ENCODE results near the gene MAST4. TPM values are rescaled to one million over a fixed set of nuclear protein-coding genes. Genes with fewer than 3 reads are reported as not detected.

Gene MAST4
- polyA plus RNA-seq, 1 experiment: 11.6 TPM

GRCh38 chr5:66979738-66980137 lies 383.5 kb downstream of the MAST4 start:
- ChIA-PET CTCF (interaction anchor here (1.3 to 4.3 kb wide), 3 partner anchors 8 to 229 kb away, joined by 5 to 36 read pairs (median 5); no protein-coding TSS in a partner anchor), POLR2A (no interaction called here)
- DNase-seq (ENCODE audit: low read depth, low spot score): no peak
- Histone ChIP-seq H3K9me3 (ENCODE audit: control insufficient read depth, insufficient read depth, low read length) (no peaks in the 10 kb centered on the region), H3K4me3 (ENCODE audit: low read depth, low read length) (no peak overlapping the region), H3K27ac (ENCODE audit: low read depth, low read length) (no peak overlapping the region), H3K27me3 (ENCODE audit: control insufficient read depth, insufficient read depth, low read length) (no peaks in the 10 kb centered on the region)
- TF ChIP-seq, protein P1, sequence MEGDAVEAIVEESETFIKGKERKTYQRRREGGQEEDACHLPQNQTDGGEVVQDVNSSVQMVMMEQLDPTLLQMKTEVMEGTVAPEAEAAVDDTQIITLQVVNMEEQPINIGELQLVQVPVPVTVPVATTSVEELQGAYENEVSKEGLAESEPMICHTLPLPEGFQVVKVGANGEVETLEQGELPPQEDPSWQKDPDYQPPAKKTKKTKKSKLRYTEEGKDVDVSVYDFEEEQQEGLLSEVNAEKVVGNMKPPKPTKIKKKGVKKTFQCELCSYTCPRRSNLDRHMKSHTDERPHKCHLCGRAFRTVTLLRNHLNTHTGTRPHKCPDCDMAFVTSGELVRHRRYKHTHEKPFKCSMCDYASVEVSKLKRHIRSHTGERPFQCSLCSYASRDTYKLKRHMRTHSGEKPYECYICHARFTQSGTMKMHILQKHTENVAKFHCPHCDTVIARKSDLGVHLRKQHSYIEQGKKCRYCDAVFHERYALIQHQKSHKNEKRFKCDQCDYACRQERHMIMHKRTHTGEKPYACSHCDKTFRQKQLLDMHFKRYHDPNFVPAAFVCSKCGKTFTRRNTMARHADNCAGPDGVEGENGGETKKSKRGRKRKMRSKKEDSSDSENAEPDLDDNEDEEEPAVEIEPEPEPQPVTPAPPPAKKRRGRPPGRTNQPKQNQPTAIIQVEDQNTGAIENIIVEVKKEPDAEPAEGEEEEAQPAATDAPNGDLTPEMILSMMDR (IDR thresholded peaks at IDR 0.05; ENCODE audit: low read depth, low read length): no peak

DNA sequence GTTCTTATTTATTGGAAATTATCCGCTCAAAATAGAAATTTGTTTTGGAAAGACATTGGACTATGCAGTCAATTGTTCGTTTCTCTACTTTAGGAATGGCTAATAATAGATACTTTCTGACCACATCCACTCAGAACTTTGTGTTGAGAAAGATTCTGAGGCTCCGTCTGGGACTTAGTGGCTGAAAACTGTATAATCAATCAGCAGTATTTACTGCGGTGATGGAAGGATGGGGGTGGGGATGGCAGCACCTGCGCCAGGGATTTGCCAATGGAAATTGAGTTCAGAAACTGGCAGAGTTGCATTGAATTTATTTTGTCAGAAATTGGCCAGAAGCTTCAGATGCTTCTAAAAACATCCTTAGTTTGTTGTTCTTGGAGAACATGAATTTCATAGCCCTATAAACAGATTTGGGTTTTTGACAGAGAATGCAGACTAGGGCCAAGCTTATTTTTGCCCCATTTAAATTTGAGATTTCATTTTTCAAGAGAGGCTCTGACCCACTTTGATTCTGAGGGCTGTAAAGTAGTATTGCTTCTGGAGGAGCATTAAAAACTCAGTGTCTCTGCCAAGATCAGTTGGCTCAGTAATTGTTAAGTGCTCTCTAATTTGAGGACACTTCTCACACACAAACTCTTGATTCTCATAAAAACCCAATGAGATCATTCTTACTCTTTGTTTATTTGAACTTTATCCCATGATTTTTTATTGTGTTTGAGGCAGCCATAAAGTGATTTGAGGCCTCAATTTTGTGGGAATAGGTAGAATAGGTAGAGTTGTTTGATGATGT lies 385.3 kb downstream of the MAST4 start:
- Histone ChIP-seq H3K27ac (ENCODE audit: low read depth, low read length) (no peak overlapping the region), H3K4me3 (ENCODE audit: low read depth, low read length) (no peak overlapping the region), H3K9me3 (ENCODE audit: control insufficient read depth, insufficient read depth, low read length) (no peaks in the 10 kb centered on the region), H3K27me3 (ENCODE audit: control insufficient read depth, insufficient read depth, low read length) (no peaks in the 10 kb centered on the region)
- POLR2A ChIA-PET: no interaction called here
- CTCF ChIA-PET: interaction anchor here (1.2 to 1.3 kb wide), 2 partner anchors 167 to 168 kb away, joined by 3 to 8 read pairs; no protein-coding TSS in a partner anchor
- no peak for DNase-seq (ENCODE audit: low read depth, low spot score)
- TF ChIP-seq, protein P1 (IDR thresholded peaks at IDR 0.05; ENCODE audit: low read depth, low read length): no peak

DNA sequence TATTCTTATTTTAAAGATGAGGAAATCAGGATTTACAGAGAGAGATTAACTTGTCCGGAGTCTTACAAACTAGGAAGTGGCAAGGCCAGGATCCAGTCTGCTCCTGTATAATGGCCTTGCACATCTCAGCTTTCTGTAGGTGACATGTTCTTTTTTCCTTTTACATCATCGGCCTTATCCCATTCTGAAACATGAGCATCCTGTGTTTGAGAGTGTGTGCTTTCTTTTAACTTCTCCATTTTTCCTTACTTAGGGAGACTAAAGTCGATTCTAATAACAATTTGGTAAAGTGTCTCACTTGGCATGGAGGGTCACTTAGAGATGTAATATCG lies 385.8 kb downstream of the MAST4 start:
- H3K27ac ChIP-seq (ENCODE audit: low read depth, low read length): no peak overlapping the region
- ChIA-PET POLR2A (no interaction called here), CTCF (interaction anchor here (1.3 kb wide), 1 partner anchor 168 kb away, joined by 8 read pairs; no protein-coding TSS in a partner anchor)
- no peaks in the 10 kb centered on the region for H3K9me3 ChIP-seq (ENCODE audit: control insufficient read depth, insufficient read depth, low read length)
- DNase-seq (ENCODE audit: low read depth, low spot score): no peak
- no peaks in the 10 kb centered on the region for H3K27me3 ChIP-seq (ENCODE audit: control insufficient read depth, insufficient read depth, low read length)
- no peak overlapping the region for H3K4me3 ChIP-seq (ENCODE audit: low read depth, low read length)
- TF ChIP-seq, protein P1 (IDR thresholded peaks at IDR 0.05; ENCODE audit: low read depth, low read length): no peak

GRCh38 chr5:66982470-66982869 lies 386.3 kb downstream of the MAST4 start:
- TF ChIP-seq, protein P1 (IDR thresholded peaks at IDR 0.05; ENCODE audit: low read depth, low read length): no peak
- DNase-seq (ENCODE audit: low read depth, low spot score): no peak
- no peak overlapping the region for H3K27ac ChIP-seq (ENCODE audit: low read depth, low read length)
- ChIA-PET CTCF (interaction anchor here (1.3 kb wide), 1 partner anchor 167 kb away, joined by 4 read pairs; no protein-coding TSS in a partner anchor), POLR2A (no interaction called here)
- no peaks in the 10 kb centered on the region for H3K27me3 ChIP-seq (ENCODE audit: control insufficient read depth, insufficient read depth, low read length)
- H3K9me3 ChIP-seq (ENCODE audit: control insufficient read depth, insufficient read depth, low read length): no peaks in the 10 kb centered on the region
- H3K4me3 ChIP-seq (ENCODE audit: low read depth, low read length): no peak overlapping the region

- TF ChIP-seq, protein P1 (IDR thresholded peaks at IDR 0.05; ENCODE audit: low read depth, low read length): no peak
- no peaks in the 10 kb centered on the region for H3K27me3 ChIP-seq (ENCODE audit: control insufficient read depth, insufficient read depth, low read length)
- H3K9me3 ChIP-seq (ENCODE audit: control insufficient read depth, insufficient read depth, low read length): no peaks in the 10 kb centered on the region
- ChIA-PET CTCF (interaction anchor here (8.9 kb wide), 1 partner anchor 164 kb away, joined by 111 read pairs; no protein-coding TSS in a partner anchor), POLR2A (no interaction called here)
- no peak for DNase-seq (ENCODE audit: low read depth, low spot score)
- no peak overlapping the region for H3K27ac ChIP-seq (ENCODE audit: low read depth, low read length)
- no peak overlapping the region for H3K4me3 ChIP-seq (ENCODE audit: low read depth, low read length)
These were observed 389.2 kb downstream of the MAST4 start for GRCh38 chr5:66985417-66985816.
